GM18507 (cell line): ENCODE measurements around the gene CHAMP1.
A peak's percentile ranks its signal among the peaks of the same experiment; 100 is the strongest.
"Not testable (repeated sequence)": the region's sequence is repeated elsewhere in the genome, so short reads cannot be mapped to it uniquely, and the experiment has no call there.

Source experiments
- DNase-seq: peaks from one replicate; pipeline ENCODE4 v3.0.0; 2011; ENCODE audit warnings: low read depth; ENCODE audit not compliant: insufficient read length; ENCODE audit errors: extremely low spot score
- FAIRE-seq: peaks from 2 replicates; lab custom pipeline; 2011; peaks lifted over from hg19 to GRCh38; lab: Jason Lieb, UNC

CHAMP1 gene

GRCh38 chr13:114325729-114326128 is 11.4 kb downstream of the CHAMP1 start:
- no peak for FAIRE-seq

GRCh38 chr13:114328034-114328433 is 13.7 kb downstream of the CHAMP1 start:
- no peak for DNase-seq
- no peak for FAIRE-seq

More at GRCh38 chr13:114325729-114326128, 11.4 kb downstream of the CHAMP1 start:
- DNase-seq, result no peak

- no peak for DNase-seq
- peak; percentile 36 for FAIRE-seq
Measured at GRCh38 chr13:114328595-114328994, 14.3 kb downstream of the CHAMP1 start.

GRCh38 chr13:114330086-114330485 is 15.8 kb downstream of the CHAMP1 start:
- FAIRE-seq, result no peak

GRCh38 chr13:114333881-114334280 is 19.6 kb downstream of the CHAMP1 start:
- peak; percentile 31 for FAIRE-seq
- DNase-seq, result not testable (repeated sequence)

More at GRCh38 chr13:114330086-114330485, 15.8 kb downstream of the CHAMP1 start:
- DNase-seq, result no peak

GRCh38 chr13:114334305-114335053 is 20.2 kb downstream of the CHAMP1 start:
- FAIRE-seq, result peak; percentile 65
- no peak for DNase-seq

- not testable (repeated sequence) for FAIRE-seq, DNase-seq
Measured at GRCh38 chr13:114336457-114336856, 22.2 kb downstream of the CHAMP1 start.

GRCh38 chr13:114338959-114339358 is 24.7 kb downstream of the CHAMP1 start:
- no peak for FAIRE-seq
- DNase-seq, result no peak

GRCh38 chr13:114339857-114340534 is 25.7 kb downstream of the CHAMP1 start:
- no peak for DNase-seq
- FAIRE-seq, result peak; percentile 54

GRCh38 chr13:114341003-114341777 is 26.9 kb downstream of the CHAMP1 start:
- DNase-seq (no peak), FAIRE-seq (no peak)

GRCh38 chr13:114347256-114347655 is 33.0 kb downstream of the CHAMP1 start:
- FAIRE-seq, DNase-seq: not testable (repeated sequence)

- DNase-seq, FAIRE-seq: not testable (repeated sequence)
Measured at GRCh38 chr13:114352763-114353162, 38.5 kb downstream of the CHAMP1 start.

- not testable (repeated sequence) for FAIRE-seq
Measured at GRCh38 chr13:114353382-114353781, 39.1 kb downstream of the CHAMP1 start.

More at GRCh38 chr13:114353382-114353781, 39.1 kb downstream of the CHAMP1 start:
- not testable (repeated sequence) for DNase-seq
